Inflammatory macrophage treated with lipopolysaccharide for 4 hours (primary cell): ENCODE results near the gene MED13.
"Not testable (repeated sequence)": the region's sequence is repeated elsewhere in the genome, so short reads cannot be mapped to it uniquely, and the experiment has no call there.

ENCODE experiments used
- DNase-seq: peaks from one replicate; pipeline ENCODE4 v3.0.0-alpha.2; 2020

MED13 gene

DNA sequence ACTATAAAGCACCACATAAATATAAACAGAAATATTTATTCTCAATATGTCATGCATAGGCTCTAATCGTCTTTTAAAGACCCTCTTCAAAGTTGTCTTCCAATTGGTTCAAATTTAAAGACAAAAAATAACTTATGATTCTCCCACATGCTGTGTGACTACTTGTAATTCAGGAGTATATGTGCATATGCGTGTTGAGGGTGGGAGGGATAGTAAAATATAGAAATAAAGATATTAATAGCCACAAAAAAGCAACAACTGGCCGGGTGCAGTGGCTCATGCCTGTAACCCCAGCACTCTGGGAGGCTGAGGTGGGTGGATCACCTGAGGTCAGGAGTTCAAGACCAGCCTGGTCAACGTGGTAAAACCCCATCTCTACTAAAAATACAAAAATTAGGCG lies 170.8 kb downstream of the MED13 start:
- not testable (repeated sequence) for DNase-seq
